ENCODE measurements around the gene SH2B3.
"Not testable (repeated sequence)": the region's sequence is repeated elsewhere in the genome, so short reads cannot be mapped to it uniquely, and the experiment has no call there.

DNA sequence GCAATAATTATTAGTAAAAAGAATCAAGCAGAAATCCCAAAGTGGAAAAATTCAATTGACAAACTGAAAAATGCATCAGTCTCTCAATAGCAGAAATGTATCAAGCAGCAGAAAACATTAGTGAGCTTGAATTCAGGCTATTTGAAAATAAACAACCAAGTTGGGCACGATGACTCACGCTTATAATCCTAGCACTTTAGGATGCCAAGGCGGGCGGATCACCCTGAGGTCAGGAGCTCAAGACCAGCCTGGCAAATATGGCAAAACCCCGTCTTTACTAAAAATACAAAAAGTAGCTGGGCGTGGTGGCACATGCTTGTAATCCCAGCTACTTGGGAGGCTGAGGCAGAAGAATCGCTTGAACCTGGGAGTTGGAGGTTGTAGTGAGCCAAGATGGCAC lies 87.3 kb downstream of the SH2B3 start:
- TF ChIP-seq EZH2 (IDR thresholded peaks at IDR 0.05; ENCODE audit: borderline replicate concordance, insufficient read depth, low read depth, low read length, poor library complexity, severe bottlenecking); CTCF (IDR thresholded peaks at IDR 0.05): not testable (repeated sequence)
